ENCODE results near the gene ST6GAL1.
"Not testable (repeated sequence)": the region's sequence is repeated elsewhere in the genome, so short reads cannot be mapped to it uniquely, and the experiment has no call there.

The ST6GAL1 gene

DNA sequence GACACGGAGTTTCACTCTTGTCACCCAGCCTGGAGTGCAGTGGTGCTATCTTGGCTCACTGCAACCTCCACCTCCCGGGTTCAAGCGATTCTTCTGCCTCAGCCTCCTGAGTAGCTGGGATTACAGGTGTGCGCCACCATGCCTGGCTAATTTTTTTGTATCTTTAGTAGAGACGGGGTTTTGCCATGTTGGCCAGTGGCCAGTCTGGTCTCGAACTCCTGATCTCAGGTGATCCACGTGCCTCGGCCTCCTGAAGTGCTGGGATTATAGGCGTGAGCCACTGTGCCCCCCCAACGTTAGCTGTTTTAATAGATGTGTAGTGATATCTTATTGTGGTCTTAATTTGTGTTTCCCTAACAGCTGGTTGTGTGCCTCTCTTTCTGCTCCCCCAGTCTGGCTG, 40.8 kb downstream of the ST6GAL1 start:
- not testable (repeated sequence) for DNase-seq

DNA sequence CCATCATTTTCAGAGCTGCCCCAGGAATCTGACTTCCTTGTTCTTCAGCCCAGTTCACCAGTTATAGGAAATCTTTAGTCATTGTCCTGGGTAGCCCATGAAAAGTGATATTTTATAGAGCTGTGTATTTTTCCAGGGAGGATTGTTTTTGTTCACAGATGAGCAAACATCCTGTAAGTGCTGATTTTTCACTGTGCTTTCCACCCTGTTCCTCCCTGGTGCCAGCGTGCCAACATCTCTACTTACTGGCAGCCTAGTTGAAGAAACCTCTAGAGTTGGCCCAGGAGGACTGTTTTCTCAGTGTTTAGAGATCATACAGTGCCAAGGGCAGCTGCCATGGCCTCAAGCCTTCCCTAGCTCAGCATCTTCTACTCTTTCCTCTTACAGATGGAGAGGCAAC, 41.3 kb downstream of the ST6GAL1 start:
- no peak for DNase-seq

DNA sequence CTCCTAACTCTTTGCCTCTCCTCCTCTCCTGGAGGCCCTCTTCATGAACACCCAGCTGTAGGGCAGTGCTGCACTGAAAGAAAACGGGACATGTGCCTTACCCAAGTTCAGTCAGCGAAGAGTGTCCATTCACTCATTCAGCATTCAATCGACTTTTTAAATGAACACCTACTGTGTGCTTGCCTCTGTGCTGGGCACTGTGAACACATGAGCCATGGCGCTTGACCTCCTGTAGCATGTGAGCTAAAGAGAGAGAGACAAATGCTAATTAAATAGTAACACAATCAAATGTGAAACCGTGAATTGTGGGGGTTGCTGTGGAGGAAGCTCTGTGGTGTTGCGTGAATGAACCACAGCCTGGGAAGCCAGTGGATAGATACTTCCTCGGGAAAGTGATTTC, 43.4 kb downstream of the ST6GAL1 start:
- DNase-seq: no peak

DNA sequence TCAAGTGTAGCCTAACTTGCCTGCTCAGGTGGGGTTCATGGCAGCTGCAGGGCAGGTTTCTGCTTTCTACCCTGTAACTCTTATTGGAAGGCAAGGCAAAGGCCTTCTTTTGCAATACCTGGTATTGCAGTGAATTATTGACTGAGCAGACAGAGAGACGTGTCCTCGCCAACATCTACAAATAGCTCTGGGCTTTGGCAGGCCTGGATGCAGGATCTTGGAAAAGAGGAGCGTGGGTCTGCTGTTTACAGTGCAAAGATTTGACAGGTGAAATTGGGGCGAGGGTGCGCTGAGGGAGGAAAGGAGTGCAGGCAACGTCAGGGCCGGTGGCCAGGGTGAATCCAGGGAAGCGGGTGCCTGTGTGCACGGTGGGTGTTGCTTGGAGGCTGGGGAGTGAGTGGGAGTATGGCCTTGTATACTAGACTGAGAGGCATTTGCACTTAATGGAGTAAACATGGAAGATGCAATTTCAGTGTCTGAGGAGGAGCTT, 44.5 kb downstream of the ST6GAL1 start:
- DNase-seq: no peak

DNA sequence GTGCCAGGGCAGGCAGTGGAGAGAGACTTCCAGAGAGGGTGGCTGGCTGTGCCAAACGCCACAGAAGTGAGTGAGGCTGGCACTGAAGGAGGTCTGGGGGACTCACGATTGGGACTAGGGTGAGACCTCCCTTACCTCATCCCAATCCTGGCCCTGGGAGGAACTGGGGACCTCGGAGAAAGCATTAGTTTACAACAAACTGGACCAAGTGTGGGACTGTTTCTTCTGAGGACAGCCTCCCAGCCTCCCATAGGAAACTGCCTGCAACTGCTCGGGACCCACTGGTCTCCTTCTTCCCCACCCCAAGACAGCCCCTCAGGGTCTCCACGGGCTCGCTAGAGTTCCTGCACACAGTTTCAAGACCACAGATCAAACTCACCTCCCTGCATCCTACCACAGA, 45.4 kb downstream of the ST6GAL1 start:
- DNase-seq: no peak

DNA sequence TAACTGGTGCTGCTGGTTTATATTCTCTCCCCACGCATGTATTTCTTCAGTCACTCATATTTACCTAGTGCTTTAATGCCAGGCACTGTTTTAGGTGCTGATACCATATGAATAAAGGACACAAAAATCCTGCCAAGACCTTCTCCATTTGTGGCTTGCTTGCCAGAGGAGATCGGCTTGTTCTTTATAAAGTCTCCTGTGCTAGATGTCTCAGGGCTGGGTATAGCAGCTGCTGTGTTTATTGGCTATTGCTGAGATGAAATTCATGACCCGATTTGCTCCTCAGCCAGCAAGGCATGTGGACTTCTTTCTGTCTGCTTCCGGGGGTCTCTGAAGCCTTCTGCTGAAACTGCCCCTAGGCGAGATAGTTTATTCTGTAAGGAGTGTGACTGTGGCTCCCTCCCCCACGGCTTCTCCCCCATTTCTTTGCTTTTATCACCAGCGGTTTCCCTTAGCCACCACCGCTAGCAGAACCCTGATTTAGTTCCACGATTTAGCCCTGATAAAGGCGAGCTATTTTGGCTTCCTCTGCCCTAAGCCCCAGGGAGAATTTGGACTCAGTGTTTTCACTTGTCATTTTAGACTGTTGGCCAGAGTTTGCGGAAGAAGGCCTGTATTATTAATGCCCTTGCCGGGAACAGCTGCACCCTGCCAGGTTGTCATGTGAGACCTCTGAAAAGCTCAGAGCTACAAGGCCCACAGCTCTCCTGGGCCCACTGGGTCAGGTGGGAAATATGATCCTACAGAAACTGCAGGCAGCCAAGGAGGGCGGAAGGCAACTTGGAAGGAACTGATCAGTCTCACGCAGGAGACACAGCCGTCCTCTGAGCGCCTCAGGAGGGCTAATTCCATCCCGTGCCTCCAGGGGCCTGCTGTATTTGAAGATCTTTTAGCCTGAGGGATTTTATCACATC, 46.8 kb downstream of the ST6GAL1 start:
- DNase-seq: no peak

DNA sequence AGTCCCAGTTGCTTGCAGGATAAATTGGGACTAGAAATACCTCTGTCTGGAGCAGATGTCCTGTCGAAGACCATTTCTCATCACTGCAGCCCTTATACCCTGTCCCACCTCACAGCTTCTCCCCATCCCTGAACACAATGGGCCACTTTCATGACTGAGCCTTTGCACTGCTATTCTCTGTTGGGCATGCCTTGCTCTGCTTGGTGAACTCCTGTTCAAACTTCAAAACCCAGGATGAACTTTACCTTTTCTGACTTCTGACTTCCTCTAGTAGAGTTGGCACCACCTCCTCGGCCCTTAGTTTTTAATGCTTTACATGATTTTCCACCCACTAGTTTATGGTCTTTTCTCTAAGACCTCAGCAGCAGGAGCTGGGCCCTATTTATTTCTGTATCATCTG, 48.4 kb downstream of the ST6GAL1 start:
- DNase-seq: no peak

DNA sequence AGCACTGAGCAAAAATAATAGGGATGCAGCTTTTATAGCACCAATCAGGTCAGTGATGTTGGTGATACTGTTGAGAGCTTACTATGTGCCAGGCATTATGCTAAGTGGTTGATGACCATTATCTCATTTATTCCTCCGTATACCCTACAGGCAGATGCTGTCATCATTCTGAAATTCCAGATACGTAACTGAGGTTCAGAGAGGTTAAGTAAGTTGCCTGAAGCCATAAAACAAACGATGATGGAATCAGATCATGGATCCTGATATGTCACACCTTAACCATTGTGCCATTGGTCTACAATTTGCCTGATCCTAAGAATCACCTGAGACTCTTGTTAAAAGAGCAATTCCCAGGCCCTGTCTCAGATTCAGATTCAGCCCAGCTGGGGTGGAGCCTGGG, 49.5 kb downstream of the ST6GAL1 start:
- no peak for DNase-seq

DNA sequence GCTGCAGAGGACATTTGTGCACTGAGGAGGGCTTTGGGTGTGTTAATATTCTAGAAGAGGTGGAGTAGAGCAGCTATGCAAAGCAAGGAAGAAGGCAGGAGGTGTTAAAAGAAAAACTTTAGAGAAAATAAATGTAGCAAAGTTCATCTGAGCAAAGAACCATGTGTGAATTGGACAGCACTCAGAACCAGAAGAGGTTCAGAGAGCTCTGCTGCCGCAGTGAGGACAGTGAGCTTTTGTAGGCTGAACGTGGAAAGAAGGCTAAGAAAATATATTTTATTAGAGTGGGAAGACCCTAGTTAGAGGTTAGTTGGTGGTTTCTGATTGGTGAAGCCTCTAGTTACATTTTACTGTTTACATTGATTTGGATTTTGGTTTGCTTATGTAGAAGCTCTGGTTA, 50.7 kb downstream of the ST6GAL1 start:
- no peak for DNase-seq

DNA sequence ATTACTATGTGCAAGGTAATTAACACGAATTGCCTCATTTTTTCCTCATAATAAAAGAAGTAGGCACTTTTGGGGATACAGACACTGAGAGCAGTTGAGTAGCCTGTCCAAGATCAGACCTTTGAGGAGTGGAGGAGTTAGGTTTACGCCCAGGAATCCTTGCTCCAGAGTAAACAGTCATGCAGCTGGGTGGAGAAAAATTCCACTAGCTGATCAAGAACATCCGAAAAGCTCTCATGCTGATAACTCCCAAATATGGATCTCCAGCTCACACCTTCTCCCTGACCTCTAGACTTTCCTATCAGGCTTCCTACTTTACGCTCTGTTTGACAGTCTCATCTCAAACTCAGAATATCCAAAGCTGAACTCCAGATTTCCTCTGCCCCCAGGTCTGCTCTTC, 53.3 kb downstream of the ST6GAL1 start:
- no peak for DNase-seq

DNA sequence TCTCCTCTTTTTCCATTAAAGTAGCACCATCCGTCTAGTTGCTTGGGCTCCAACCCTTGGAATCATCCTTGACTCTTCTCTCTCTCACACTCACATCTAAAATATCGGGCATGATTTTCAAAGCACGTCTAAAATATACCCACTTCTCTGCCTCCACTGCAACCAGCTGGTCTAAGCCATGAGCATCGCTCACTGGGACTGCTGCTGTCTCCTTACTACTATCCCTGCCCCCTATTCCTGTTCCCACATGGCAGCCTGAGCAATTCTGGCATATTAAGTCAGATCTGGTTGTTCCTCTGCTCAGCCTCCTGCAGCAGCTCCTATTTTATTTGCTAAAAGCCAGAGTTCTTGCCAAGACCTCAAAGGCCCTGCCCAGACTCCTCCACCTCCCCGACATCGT, 53.7 kb downstream of the ST6GAL1 start:
- no peak for DNase-seq

DNA sequence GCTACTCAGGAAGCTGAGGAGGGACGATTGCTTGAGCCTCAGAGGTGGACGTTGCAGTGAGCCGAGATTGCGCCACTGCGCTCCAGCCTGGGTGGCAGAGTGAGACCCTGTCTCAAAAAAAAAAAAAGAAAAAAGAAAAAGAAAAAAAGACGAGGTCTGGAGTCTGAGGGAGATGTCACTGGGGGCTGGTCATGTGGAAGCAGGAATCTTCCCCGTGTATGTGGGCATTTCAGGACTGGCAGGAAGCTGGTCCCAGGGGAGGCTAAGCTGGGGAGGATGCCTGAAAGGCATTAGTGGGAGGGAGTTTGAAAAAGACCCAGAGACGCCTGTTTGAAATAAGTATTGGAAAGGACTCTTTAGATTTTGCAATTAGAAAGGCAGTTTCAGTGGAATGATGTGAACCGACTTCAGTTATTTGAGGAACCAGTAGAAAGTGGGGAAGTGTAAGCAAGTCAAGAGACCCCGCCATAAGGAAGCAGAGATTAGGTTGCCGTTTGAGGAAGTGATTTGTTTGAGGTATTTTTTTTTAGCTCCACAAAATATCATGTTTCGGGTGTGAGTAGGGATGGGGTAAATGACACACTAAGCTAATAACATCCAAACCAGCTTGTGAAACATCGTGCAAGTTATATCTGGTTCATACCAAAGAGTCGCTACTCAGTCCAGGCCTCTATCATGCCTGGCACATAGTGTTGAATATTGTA, 55.5 kb downstream of the ST6GAL1 start:
- DNase-seq: no peak

DNA sequence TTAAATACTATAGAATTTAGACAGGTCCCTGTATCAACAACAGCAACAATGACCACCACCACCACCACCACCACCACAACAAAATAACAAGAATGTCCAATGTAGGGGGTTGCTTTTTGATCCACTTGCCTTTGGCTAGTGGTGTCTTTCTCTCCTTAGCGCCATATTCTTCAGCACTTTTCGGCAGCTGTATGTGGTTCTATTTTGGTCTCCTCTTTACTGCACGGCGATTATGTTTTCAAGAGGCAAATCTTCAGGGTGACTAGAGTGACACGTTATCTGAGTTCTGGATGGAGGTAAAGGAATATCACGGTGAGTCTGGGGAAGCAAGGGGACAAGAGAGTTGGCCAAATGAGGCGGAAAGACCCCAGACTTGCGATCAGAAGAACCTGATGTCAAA, 56.1 kb downstream of the ST6GAL1 start:
- no peak for DNase-seq

DNA sequence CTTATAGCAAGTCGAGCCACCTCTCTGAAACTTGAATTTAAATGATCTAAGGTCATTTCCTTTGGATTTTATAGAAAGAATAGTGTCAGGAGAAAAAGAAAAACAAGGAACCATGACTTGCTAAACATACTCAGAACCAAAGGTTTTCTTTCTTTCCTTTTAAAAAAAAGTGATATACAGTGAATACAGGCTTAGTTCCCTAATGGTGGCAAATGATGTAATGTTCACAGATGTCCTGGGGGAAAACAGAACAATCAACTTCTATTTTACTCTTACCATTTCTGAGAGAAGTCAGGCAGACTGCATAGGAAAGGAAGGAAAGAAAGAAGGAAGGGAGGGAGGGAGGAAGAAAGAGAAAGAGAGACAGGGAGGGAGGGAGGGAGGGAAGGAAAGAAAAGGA, 56.5 kb downstream of the ST6GAL1 start:
- no peak for DNase-seq

DNA sequence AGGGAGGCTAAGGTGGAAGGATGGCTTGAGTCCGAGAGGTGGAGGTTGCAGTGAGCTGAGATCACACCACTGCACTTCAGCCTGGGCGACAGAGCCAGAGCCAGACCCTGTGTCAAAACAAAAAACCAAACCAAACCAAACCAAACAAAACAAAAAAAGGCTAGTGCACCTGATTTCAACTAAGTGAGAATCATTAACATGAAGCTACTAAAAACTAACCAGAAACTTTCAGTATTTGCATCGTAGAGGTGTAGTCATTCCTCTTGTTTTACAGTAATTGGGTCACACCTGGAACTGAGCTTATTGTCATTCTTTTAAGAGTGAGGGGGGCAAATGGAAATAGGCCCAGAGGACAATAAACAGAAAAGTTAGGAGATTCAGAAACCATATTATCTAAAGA, 58.5 kb downstream of the ST6GAL1 start:
- DNase-seq: no peak

DNA sequence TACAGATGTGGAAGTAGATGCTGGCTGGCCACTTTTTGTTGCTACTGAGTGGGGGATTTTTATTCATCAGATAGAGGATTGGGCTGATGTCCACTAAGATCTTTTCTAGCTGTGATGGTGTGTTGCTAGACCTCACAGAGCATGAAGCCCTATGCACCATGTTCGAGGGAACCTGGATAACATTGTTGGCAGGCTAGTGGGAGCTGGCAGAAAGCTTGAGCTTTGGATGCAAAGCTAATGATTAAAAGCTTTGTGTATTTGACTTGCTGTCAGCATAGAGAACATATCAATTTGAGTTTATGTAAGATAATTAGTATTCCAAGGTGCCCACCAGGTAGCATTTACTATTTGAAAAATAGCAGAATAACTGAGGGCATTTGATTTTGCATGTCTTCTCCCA, 59.1 kb downstream of the ST6GAL1 start:
- no peak for DNase-seq

DNA sequence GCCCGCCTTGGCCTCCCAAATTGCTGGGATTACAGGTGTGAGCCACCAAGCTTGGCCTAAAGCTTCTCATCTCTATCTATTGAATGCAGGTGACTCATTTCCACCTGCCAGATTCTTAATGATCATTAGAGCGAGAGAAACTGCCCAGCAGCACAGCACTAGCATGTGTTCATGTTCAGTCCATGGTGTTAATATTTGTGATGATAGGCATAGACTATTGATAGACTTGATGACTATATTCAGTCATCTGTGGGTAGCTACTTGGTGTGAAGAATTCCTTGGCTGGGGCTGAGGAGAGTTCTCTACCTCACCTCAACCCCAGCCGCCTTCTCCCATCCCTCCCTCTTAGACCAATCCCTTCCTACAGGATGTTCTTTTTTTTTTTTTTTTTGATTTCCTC, 60.0 kb downstream of the ST6GAL1 start:
- no peak for DNase-seq

DNA sequence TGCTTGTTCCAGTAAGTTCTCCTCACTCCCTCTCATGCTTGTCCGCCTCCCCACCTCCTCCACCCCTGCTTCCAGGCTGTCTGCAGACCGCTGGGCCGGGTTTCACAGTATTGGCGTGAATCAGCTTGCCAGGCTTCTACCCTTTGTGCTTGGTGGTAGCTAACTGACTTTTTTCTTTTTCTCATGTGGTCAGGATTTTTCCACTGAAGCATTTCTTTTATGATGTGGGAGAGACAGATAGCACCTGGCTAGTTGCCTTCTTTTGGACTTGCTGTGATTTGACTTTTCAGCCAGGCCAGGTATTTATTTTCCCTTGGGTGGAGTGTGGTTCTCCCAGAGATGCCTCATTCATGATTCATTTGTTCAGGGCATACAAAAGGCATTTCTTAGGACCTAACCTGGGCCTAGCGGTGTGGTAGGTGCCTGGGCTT, 60.6 kb downstream of the ST6GAL1 start:
- DNase-seq: no peak

DNA sequence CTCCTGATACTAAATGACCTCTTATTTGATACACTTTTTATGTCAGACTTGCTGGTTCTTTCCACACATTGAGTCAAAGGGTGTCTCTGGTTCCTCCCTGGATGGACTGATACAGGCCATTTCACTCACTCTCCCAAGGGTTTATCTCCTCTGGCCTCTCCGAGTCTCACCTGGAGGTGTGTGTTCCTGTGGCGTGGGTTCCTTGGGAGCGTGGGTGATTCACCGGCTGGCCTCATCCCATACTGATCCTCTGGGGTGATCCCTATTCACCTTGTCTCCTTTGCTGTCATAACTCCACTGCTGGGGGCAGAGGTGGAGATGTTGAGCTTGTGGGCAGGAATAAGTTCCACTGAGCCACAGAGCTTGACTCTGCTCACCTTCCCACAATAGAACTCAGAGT, 61.1 kb downstream of the ST6GAL1 start:
- DNase-seq: no peak

DNA sequence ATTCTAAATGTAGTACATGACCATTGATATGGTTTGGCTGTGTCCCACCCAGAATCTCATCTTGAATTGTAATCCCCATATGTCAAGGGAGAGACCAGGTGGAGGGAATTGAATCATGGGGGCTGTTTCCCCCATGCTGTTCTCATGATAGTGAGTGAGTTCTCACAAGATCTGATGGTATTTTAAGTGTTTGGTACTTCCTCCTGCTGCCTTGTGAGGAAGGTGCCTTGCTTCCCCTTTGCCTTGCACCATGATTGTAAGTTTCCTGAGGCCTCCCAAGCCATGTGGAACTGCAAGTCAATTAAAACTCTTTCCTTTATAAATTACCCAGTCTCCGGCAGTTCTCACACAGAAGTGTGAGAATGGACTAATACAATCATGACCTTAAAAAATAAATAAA, 61.8 kb downstream of the ST6GAL1 start:
- DNase-seq: not testable (repeated sequence)

DNA sequence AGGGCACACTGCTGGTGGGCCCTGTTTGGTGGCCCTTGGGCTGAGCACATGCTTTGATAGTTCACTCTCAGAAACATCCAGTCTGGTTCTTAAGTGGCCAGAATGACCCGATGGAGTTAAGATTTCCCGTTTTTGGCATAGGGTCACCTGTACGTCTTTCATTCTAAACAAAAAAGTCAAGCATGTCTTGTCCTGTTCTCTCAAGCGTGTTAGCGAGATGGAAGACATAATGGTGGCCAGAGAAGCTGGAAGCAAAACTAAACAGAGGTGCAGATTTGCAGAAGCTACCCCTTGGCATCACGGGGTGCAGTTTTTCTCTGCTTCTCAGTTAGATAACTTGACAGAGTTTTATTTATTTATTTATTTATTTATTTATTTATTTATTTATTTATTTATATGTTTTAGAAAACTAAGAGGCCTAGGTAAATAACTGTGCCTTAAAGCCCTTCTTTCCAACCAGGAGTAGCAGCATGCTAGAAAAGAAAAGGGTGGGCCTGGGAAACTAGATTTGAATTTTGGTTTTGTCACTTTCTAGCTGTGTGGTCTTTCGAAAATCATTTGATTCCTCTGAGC, 63.0 kb downstream of the ST6GAL1 start:
- no peak for DNase-seq

DNA sequence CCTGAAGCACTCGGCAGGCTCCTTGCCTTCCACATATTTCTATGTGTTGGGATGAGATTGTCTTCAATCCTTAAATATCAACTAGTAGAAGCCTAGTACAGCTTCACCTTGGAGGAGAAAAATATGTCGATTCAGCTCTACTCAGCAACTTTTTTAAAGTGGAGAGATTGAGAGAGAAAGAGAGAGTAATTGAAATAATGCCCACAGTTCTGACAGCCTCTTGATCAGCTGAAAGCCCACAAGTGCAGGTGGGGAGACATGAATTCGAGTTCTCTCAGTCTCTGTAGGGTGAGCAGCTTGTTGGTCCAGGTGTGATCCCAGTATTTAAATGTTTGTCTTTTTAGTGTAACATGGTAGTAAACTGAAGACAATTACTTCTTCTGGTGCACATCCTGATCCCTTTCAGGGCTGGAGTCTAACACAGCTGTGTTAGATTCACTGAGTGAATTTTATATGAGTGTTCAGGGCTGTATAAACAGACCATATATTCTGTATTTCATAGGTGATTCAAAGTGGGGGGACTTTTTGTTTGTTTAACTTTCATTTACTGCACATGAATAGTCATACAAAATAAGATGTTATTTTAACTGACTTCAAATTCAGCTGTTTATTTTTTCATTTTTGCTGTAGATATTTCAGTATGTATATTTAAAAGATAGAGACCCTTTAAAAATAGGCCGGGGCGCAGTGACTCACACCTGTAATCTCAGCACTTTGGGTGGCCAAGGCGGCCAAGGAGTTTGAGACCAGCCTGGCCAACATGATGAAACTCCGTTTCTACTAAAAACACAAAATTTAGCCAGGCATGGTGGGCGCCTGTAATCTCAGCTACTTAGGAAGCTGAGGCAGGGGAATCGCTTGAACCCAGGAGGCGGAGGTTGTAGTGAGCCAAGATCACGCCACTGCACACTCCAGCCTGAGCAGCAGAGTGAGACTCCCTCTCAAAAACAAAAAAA, 64.0 kb downstream of the ST6GAL1 start:
- DNase-seq: no peak

DNA sequence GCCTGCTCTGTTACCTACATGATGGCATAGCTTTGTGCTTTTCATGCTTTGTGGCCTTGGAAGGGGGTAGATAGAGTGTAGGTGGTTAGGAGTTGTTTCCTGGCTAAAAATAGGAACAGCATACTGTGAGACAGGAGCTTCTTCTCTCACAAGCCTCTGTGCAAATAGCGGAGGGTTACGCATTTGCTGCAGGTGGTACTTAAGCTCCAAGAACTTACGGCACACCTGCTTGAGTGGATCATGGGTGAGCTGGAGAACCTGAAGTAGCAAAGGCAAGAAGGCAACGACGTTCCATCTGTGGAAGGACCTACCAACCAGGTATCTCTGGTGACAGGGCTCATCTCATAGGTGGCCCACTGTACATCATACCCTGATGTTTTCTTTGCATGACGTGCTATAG, 66.0 kb downstream of the ST6GAL1 start:
- no peak for DNase-seq
